Adrenal gland (tissue), 5 donors: ENCODE data around the gene ASAH2.
A peak's percentile ranks its signal among the peaks of the same experiment; 100 is the strongest.

Source experiments
- CTCF ChIP-seq, 6 experiments: fragments of 450-650 bp in 4 of 6; fragments of 200-600 bp in 2 of 6; sonication (generic) in 1 of 6; IDR thresholded peaks; 1 replicate in 5 of 6; 2 replicates in 1 of 6; pipeline versions ENCODE4 v1.5.1 to v1.8.0; 2016 to 2021; ENCODE audit warnings: antibody characterized with exemption in 6 of 6, mild to moderate bottlenecking in 2 of 6, moderate library complexity in 1 of 6
- POLR2A ChIP-seq, 2 donors: fragments of 450-650 bp; IDR thresholded peaks; one replicate each; pipeline ENCODE4 v1.6.1; 2017; ENCODE audit warnings: antibody characterized with exemption in 2 of 2, mild to moderate bottlenecking in 2 of 2, moderate library complexity in 1 of 2
- donor health status: DM: no; HTN: no; CAD: no.

GRCh38 chr10:50224330-50224952, 26.9 kb downstream of the ASAH2 start:
- no peak for TF ChIP-seq POLR2A (IDR thresholded peaks at IDR 0.05)
- TF ChIP-seq CTCF (IDR thresholded peaks at IDR 0.05) = peak; percentile 18 to 52 (median 46)
